Heart left ventricle (tissue), 13 donors: Measurements from ENCODE around the gene FAM240A.

Experiments
- CTCF ChIP-seq, 12 donors: fragments of 200-600 bp; sonication (generic) in 4 of 12; IDR thresholded peaks; one replicate each; pipeline versions ENCODE4 v1.5.0 to v1.8.0; 2018 to 2022; ENCODE audit warnings: antibody characterized with exemption in 12 of 12, mild to moderate bottlenecking in 5 of 12
- POLR2A ChIP-seq, 2 donors: fragments of 450-650 bp; IDR thresholded peaks; one replicate each; pipeline ENCODE4 v1.6.1; 2017; ENCODE audit warnings: antibody characterized with exemption in 2 of 2, mild to moderate bottlenecking in 2 of 2, moderate library complexity in 2 of 2
- donor health status: ischemic (EF 13 %, LVEDD 7.1; RV severe dilation, severe dysfunction).
- donor health status: DM: no; HTN: yes; CAD: no.
- donor health status: DM: no; HTN: no; CAD: no.
- donor health status: ischemic (EF 25% LVEDD 6.9; RV normal size, moderate dysfunction).
- donor health status: ischemic (EF 25% LVEDD 5.7; RV mildly dilated, moderate dysfunction).
- donor health status: ischemic (EF 35%, LVEDD 5.7; RV mildly dilated, moderate dysfunction).
- donor health status: nonischemic (EF 11% LVEDD 7.7; RV severe dilation, severe dysfunction).
- donor health status: DM: yes; HTN: yes; CAD: no.
- donor health status: PGD.
- donor health status: ischemic (EF 29% LVEDD 5.4; RV normal size, mild dysfunction).
- donor health status: nonischemic (EF 23%, LVEDD 6.1; RV moderate dilation, normal function).

GRCh38 chr3:46626039-46626438 is 13.7 kb downstream of the FAM240A start:
- TF ChIP-seq CTCF (IDR thresholded peaks at IDR 0.05) = no peak
- TF ChIP-seq POLR2A (IDR thresholded peaks at IDR 0.05) = no peak
